NT2/D1 (cell line): Measurements from ENCODE around the gene CD274.

Experiments
- YY1 ChIP-seq: IDR thresholded peaks from 2 replicates; pipeline ENCODE4 v1.6.1; 2011; ENCODE audit not compliant: insufficient read length, insufficient read depth
- ZNF274 ChIP-seq: IDR thresholded peaks from 2 replicates; pipeline ENCODE4 v1.6.1; 2011; ENCODE audit warnings: mild to moderate bottlenecking, low read depth, low read length

DNA sequence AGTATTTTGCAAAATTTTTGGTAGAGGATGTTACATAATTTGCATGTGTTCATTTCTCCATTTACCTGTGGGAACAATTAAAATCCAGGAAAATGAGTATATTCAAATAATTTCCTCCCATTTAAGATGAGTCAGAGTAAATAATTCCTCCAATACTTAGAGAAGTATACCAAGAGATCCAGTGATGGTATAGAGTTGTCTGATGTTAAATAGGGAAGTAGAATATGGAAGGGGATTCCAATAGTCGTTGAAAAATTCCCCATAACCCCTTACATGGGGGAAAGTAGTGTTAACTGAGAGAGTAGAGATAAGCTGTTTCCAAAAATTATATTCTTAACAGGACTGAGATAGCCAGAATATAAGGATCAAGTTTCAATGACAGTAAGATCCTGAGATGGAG lies 15.7 kb downstream of the CD274 start:
- TF ChIP-seq YY1 (no peak), ZNF274 (no peak)
